ENCODE data around the gene CSTF2T. TPM values are rescaled to one million over a fixed set of nuclear protein-coding genes. Genes with fewer than 3 reads are reported as not detected.

CSTF2T gene
- total RNA-seq, 1 experiment from 2014 or later, result 22.2 TPM

DNA sequence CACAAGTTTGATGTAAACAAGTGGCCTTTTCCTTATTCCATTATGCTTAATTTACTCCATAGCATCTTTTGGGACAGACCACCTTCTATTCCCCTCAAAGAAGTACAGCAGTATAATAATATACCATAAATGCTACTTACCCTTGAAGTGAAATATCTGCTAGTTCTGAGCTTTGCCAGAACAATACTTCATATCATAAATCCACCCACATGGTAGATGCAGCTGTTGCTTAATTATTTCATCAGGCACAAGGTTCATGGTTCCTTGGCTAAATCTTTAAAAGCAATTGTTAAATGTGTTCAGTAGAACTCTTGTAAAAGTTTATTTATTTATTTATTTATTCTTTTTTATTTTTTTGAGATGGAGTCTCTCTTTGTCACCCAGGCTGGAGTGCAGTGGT is 32.9 kb downstream of the CSTF2T start:
- H3K4me3 ChIP-seq (ENCODE audit: low read depth, low read length, poor library complexity, severe bottlenecking), result no peak overlapping the region
- no peaks in the 10 kb centered on the region for H3K36me3 ChIP-seq (ENCODE audit: insufficient read depth, low read length, poor library complexity, severe bottlenecking)
- no peak for DNase-seq (ENCODE audit: low spot score)
- H3K27ac ChIP-seq (ENCODE audit: low read depth, low read length, poor library complexity, severe bottlenecking), result no peak overlapping the region
- POLR2A ChIA-PET (ENCODE audit: low non-redundant PET), result no interaction called here
- CTCF ChIA-PET, result no interaction called here
- BruUV-seq (replicated peaks), result no TSS peak
- H3K4me1 ChIP-seq (ENCODE audit: insufficient read depth, low read length, poor library complexity, severe bottlenecking), result peaks cover 4% of the 10 kb centered on the region
- no peak for TF ChIP-seq EZH2 (IDR thresholded peaks at IDR 0.05; ENCODE audit: borderline replicate concordance, low read depth, low read length, poor library complexity, severe bottlenecking)
- TF ChIP-seq, protein P1, sequence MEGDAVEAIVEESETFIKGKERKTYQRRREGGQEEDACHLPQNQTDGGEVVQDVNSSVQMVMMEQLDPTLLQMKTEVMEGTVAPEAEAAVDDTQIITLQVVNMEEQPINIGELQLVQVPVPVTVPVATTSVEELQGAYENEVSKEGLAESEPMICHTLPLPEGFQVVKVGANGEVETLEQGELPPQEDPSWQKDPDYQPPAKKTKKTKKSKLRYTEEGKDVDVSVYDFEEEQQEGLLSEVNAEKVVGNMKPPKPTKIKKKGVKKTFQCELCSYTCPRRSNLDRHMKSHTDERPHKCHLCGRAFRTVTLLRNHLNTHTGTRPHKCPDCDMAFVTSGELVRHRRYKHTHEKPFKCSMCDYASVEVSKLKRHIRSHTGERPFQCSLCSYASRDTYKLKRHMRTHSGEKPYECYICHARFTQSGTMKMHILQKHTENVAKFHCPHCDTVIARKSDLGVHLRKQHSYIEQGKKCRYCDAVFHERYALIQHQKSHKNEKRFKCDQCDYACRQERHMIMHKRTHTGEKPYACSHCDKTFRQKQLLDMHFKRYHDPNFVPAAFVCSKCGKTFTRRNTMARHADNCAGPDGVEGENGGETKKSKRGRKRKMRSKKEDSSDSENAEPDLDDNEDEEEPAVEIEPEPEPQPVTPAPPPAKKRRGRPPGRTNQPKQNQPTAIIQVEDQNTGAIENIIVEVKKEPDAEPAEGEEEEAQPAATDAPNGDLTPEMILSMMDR (conservative IDR thresholded peaks at IDR 0.05; ENCODE audit: low read depth, low read length), result no peak
- intact Hi-C loops (cut with micrococcal nuclease; ENCODE audit: unreplicated experiment), result no loop called here
- H3K9me3 ChIP-seq (ENCODE audit: low read depth, low read length, poor library complexity, severe bottlenecking), result no peaks in the 10 kb centered on the region
- no peaks in the 10 kb centered on the region for H3K27me3 ChIP-seq (replicated peaks; ENCODE audit: insufficient read depth, low read depth, low read length, poor library complexity)

DNA sequence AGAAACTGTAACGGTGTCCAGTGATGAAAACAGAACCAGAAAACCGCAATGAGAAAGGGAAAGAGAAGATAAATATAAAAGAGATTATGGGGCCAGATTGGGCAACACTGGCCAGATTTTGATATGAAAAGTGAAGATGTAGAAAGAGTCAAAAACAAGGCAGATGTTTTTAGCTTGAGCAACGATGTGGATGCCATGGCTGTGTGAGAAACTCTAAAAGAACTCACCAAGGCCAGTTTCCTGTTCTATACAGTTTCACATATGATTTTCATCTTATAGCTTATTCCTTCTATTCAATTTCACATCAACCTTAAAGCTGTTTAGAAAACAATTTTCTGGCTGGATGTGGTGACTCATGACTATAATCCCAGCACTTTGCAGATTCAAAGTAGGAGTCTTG is 36.3 kb downstream of the CSTF2T start:
- Histone ChIP-seq H3K27me3 (replicated peaks; ENCODE audit: insufficient read depth, low read depth, low read length, poor library complexity) (no peaks in the 10 kb centered on the region), H3K4me1 (ENCODE audit: insufficient read depth, low read length, poor library complexity, severe bottlenecking) (peaks cover 12% of the 10 kb centered on the region), H3K9me3 (ENCODE audit: low read depth, low read length, poor library complexity, severe bottlenecking) (no peaks in the 10 kb centered on the region), H3K4me3 (ENCODE audit: low read depth, low read length, poor library complexity, severe bottlenecking) (no peak overlapping the region), H3K27ac (ENCODE audit: low read depth, low read length, poor library complexity, severe bottlenecking) (no peak overlapping the region), H3K36me3 (ENCODE audit: insufficient read depth, low read length, poor library complexity, severe bottlenecking) (no peaks in the 10 kb centered on the region)
- ChIA-PET POLR2A (ENCODE audit: low non-redundant PET) (no interaction called here), CTCF (no interaction called here)
- intact Hi-C loops (cut with micrococcal nuclease; ENCODE audit: unreplicated experiment), result no loop called here
- no peak for DNase-seq (ENCODE audit: low spot score)
- no peak for TF ChIP-seq EZH2 (IDR thresholded peaks at IDR 0.05; ENCODE audit: borderline replicate concordance, low read depth, low read length, poor library complexity, severe bottlenecking)
- TF ChIP-seq, protein P1 (conservative IDR thresholded peaks at IDR 0.05; ENCODE audit: low read depth, low read length), result no peak
- no TSS peak for BruUV-seq (replicated peaks)

DNA sequence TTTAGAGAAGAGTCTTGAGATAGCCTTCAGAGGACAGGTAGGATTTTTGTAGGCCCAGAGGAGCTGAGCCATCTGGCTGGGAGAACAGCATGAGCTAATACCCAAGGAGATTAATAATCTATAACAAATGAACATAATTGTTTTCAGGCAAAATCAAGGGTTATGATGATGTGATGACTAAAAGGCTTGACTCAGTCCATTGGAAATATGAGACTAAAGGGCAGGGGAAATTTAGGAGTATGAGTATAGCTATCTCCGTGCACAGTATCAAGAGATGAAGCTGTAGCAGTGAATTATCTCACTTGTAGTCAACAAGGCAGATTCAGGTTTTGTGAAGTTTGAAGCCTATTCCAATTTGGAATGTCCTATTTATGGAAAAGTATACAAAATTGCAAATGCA is 40.1 kb downstream of the CSTF2T start:
- intact Hi-C loops (cut with micrococcal nuclease; ENCODE audit: unreplicated experiment), result no loop called here
- no peaks in the 10 kb centered on the region for H3K9me3 ChIP-seq (ENCODE audit: low read depth, low read length, poor library complexity, severe bottlenecking)
- H3K4me1 ChIP-seq (ENCODE audit: insufficient read depth, low read length, poor library complexity, severe bottlenecking), result peaks cover 38% of the 10 kb centered on the region
- POLR2A ChIA-PET (ENCODE audit: low non-redundant PET), result no interaction called here
- TF ChIP-seq, protein P1 (conservative IDR thresholded peaks at IDR 0.05; ENCODE audit: low read depth, low read length), result no peak
- TF ChIP-seq EZH2 (IDR thresholded peaks at IDR 0.05; ENCODE audit: borderline replicate concordance, low read depth, low read length, poor library complexity, severe bottlenecking), result no peak
- BruUV-seq (replicated peaks), result no TSS peak
- no peaks in the 10 kb centered on the region for H3K27me3 ChIP-seq (replicated peaks; ENCODE audit: insufficient read depth, low read depth, low read length, poor library complexity)
- no peaks in the 10 kb centered on the region for H3K36me3 ChIP-seq (ENCODE audit: insufficient read depth, low read length, poor library complexity, severe bottlenecking)
- H3K27ac ChIP-seq (ENCODE audit: low read depth, low read length, poor library complexity, severe bottlenecking), result no peak overlapping the region
- H3K4me3 ChIP-seq (ENCODE audit: low read depth, low read length, poor library complexity, severe bottlenecking), result no peak overlapping the region
- no peak for DNase-seq (ENCODE audit: low spot score)
- CTCF ChIA-PET, result no interaction called here

All from A673 (cell line).